Measurements from ENCODE around the gene TTLL11. TPM values are rescaled to one million over a fixed set of nuclear protein-coding genes. Genes with fewer than 3 reads are reported as not detected.
"Not testable (repeated sequence)": the region's sequence is repeated elsewhere in the genome, so short reads cannot be mapped to it uniquely, and the experiment has no call there.

TTLL11 gene
- total RNA-seq, 3 donors from 2014 or later: 6.0 to 22.2 (median 6.4) TPM

DNA sequence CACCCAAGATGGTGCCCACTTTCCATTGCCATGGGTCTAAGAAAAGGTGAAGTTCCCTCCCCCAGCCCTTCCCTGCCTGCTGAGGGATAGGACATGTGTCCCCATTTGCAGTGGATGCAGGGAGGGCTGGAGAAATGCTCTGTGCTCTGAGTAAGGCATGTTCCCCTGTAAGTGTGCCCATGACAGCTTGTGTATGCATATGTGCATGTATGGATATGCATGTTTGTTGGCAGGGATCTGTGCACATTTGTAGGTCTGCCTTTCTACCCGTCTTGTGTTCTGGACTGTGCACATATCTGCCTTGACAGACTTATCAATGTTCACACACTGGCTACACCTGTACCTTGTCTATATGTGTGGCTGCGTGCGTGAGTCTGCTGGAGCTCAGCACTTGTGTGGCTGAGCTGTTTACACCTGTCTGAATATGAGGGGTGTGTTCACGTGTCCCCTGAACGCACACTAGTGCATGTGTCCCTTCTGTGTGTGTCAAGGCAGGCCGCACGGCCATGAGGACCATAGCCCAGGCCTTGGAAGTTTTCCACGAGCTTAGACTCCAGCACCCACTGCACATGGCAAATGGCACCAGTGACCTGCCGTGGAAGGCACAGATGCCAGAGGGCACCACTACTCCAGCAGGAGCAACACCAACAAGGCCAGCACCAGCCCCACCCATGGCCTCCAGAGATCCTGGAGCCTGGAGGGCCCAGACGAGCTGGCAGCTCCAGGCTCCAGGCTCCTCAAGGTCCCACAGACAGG is 27.4 kb upstream of the TTLL11 start:
- ATAC-seq (no peak), DNase-seq (no peak)
- no peaks in the 10 kb centered on the region for H3K36me3 ChIP-seq (ENCODE audit: low read depth)
- H3K4me3 ChIP-seq: no peak overlapping the region
- intact Hi-C loops (cut with DNase I, micrococcal nuclease): loop anchor here in 1 of 2 donors (10.0 kb wide), 1 partner anchor 694 kb away; no protein-coding TSS in a partner anchor
- no peaks in the 10 kb centered on the region for H3K4me1 ChIP-seq (ENCODE audit: low read depth)
- TF ChIP-seq CTCF (IDR thresholded peaks at IDR 0.05): no peak
- H3K9me3 ChIP-seq: no peaks in the 10 kb centered on the region

DNA sequence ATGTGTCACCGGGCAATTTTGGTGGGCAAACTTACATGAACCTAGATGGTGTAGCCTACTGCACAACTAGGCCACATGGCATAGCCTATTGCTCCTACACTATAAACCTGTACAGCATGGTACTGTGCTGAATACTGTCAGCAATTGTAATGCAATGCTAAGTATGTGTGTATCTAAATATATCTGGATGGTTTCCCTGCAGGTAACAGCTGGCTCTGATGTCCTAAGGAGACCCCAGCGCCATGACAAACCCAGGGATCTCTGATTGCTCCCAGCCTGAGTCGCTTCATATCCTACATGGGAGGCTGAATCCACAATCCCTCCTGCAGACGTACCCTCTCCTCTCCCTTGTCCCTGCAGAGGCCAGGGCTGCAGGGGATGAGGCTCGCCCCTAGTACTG is 26.6 kb upstream of the TTLL11 start:
- ATAC-seq (no peak), DNase-seq (no peak)
- no peak for TF ChIP-seq CTCF (IDR thresholded peaks at IDR 0.05)
- Histone ChIP-seq H3K36me3 (ENCODE audit: low read depth) (no peaks in the 10 kb centered on the region), H3K9me3 (no peaks in the 10 kb centered on the region), H3K4me3 (no peak overlapping the region), H3K4me1 (ENCODE audit: low read depth) (no peaks in the 10 kb centered on the region)
- intact Hi-C loops (cut with DNase I, micrococcal nuclease): loop anchor here in 1 of 2 donors (10.0 kb wide), 1 partner anchor 695 kb away; no protein-coding TSS in a partner anchor

GRCh38 chr9:122119166-122119521 is 26.0 kb upstream of the TTLL11 start:
- TF ChIP-seq CTCF (IDR thresholded peaks at IDR 0.05): no peak
- no peaks in the 10 kb centered on the region for H3K9me3 ChIP-seq
- DNase-seq: no peak
- H3K4me3 ChIP-seq: no peak overlapping the region
- no peaks in the 10 kb centered on the region for H3K4me1 ChIP-seq (ENCODE audit: low read depth)
- H3K36me3 ChIP-seq (ENCODE audit: low read depth): no peaks in the 10 kb centered on the region
- intact Hi-C loops (cut with DNase I, micrococcal nuclease): no loop called here
- ATAC-seq: no peak

DNA sequence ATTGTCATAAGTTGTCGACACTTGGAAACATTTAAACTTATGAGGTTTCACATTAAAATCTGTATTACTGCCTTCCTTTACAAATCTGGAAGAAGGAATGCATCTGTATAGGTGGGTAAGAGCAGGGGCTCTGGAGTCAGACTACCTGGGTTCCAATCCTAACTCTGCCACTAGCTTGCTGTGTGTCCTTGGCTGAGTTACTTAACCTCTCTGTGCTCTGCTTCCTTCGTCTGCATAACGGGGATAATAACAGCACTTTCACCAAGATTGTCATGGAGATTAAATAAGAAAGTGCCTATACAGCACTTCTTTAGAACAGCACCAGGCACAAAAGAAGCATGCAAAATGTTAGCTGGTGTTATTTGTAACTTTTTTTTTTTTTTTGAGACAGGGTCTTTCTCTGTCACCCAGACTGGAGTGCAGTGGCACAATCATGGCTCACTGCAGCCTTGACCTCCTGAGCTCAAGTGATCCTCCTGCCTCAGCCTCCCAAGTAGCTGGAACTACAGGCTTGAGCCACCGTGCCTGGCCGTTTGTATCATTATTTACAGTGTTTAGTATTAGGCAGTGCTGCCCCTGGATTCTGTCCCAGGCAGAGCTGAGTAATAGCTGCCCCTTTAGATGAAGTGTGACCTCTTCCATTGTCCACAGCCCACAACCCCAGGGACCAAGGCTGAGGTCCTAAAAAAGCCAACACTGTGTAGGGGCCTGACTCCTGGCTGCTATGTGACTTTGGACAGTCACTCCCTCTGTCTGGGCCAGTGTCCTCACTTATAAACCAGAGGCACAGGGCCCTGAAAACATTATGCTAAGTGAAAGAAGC is 25.4 kb upstream of the TTLL11 start:
- no peaks in the 10 kb centered on the region for H3K36me3 ChIP-seq (ENCODE audit: low read depth)
- DNase-seq: no peak
- intact Hi-C loops (cut with DNase I, micrococcal nuclease): no loop called here

GRCh38 chr9:122117241-122117640 is 24.1 kb upstream of the TTLL11 start:
- ATAC-seq; H3K4me3 ChIP-seq; intact Hi-C loops (cut with DNase I, micrococcal nuclease); H3K9me3 ChIP-seq; H3K4me1 ChIP-seq (ENCODE audit: low read depth); H3K36me3 ChIP-seq (ENCODE audit: low read depth); DNase-seq: not testable (repeated sequence)

More for the DNA sequence above, 25.4 kb upstream of the TTLL11 start:
- Histone ChIP-seq H3K4me1 (ENCODE audit: low read depth) (no peaks in the 10 kb centered on the region), H3K4me3 (no peak overlapping the region), H3K9me3 (no peaks in the 10 kb centered on the region)
- TF ChIP-seq CTCF (IDR thresholded peaks at IDR 0.05): no peak
- ATAC-seq: no peak

Data from mucosa of descending colon (tissue), 3 donors.